ENCODE measurements around the gene SIGLEC14. TPM values are rescaled to one million over a fixed set of nuclear protein-coding genes. Genes with fewer than 3 reads are reported as not detected.

The SIGLEC14 gene
- total and polyA plus RNA-seq, 2 donors (not counting 1 experiment from before 2014, with no cell fraction given): not detected

- peak overlapping the region; percentile 61 for H3K9ac ChIP-seq (ENCODE audit: insufficient read depth, low read length)
- peak overlapping the region; percentile 77 for H2AFZ ChIP-seq (ENCODE audit: low read length)
- peak overlapping the region; percentile 75 for H3K27ac ChIP-seq (ENCODE audit: insufficient read depth, low read length)
- peaks cover 16% of the 10 kb centered on the region for H3K4me1 ChIP-seq (ENCODE audit: control insufficient read depth, extremely low read depth, insufficient read depth, low read length)
- peak overlapping the region; percentile 47 to 98 (median 72) for H3K4me3 ChIP-seq (replicated peaks in 1 of 4; ENCODE audit: control extremely low read depth in 1 of 4, insufficient read depth in 1 of 4, low read depth in 3 of 4, low read length in 4 of 4)
- H4K20me1 ChIP-seq (ENCODE audit: control insufficient read depth, extremely low read depth, insufficient read depth, low read length): no peaks in the 10 kb centered on the region
- H3K79me2 ChIP-seq (ENCODE audit: control insufficient read depth, insufficient read depth, low read length): peaks cover 40% of the 10 kb centered on the region
- no peaks in the 10 kb centered on the region for H3K27me3 ChIP-seq (ENCODE audit: control insufficient read depth, insufficient read depth, low read length)
- TF ChIP-seq CTCF (conservative IDR thresholded peaks at IDR 0.05 in 1 of 2, IDR thresholded peaks at IDR 0.05 in 1 of 2; ENCODE audit: low read depth in 1 of 2, low read length in 2 of 2): no peak
- TF ChIP-seq EZH2 (IDR thresholded peaks at IDR 0.05; ENCODE audit: low read length, missing control alignments): no peak
- H3K36me3 ChIP-seq (ENCODE audit: control insufficient read depth, insufficient read depth, low read length): peaks cover under 1% of the 10 kb centered on the region
- peak overlapping the region; percentile 95 for H3K4me2 ChIP-seq (ENCODE audit: extremely low read depth, insufficient read depth, low read length)
- DNase-seq (ENCODE audit: low read depth in 2 of 2): peak; percentile 60 to 70
- H3K9me3 ChIP-seq (ENCODE audit: control insufficient read depth, insufficient read depth, low read depth, low read length): no peaks in the 10 kb centered on the region
These were observed 41.4 kb upstream of the SIGLEC14 start for GRCh38 chr19:51687791-51688670.

- Histone ChIP-seq H3K4me2 (ENCODE audit: extremely low read depth, insufficient read depth, low read length) (no peak overlapping the region), H3K79me2 (ENCODE audit: control insufficient read depth, insufficient read depth, low read length) (peaks cover 21% of the 10 kb centered on the region), H3K9ac (ENCODE audit: insufficient read depth, low read length) (no peak overlapping the region), H3K9me3 (ENCODE audit: control insufficient read depth, insufficient read depth, low read depth, low read length) (no peaks in the 10 kb centered on the region), H3K27me3 (ENCODE audit: control insufficient read depth, insufficient read depth, low read length) (no peaks in the 10 kb centered on the region), H3K27ac (ENCODE audit: insufficient read depth, low read length) (no peak overlapping the region), H2AFZ (ENCODE audit: low read length) (no peak overlapping the region), H4K20me1 (ENCODE audit: control insufficient read depth, extremely low read depth, insufficient read depth, low read length) (no peaks in the 10 kb centered on the region), H3K4me3 (replicated peaks in 1 of 4; ENCODE audit: control extremely low read depth in 1 of 4, insufficient read depth in 1 of 4, low read depth in 3 of 4, low read length in 4 of 4) (no peak overlapping the region), H3K4me1 (ENCODE audit: control insufficient read depth, extremely low read depth, insufficient read depth, low read length) (peaks cover 11% of the 10 kb centered on the region), H3K36me3 (ENCODE audit: control insufficient read depth, insufficient read depth, low read length) (no peaks in the 10 kb centered on the region)
- DNase-seq (ENCODE audit: low read depth in 2 of 2): no peak
- TF ChIP-seq EZH2 (IDR thresholded peaks at IDR 0.05; ENCODE audit: low read length, missing control alignments): no peak
- TF ChIP-seq CTCF (conservative IDR thresholded peaks at IDR 0.05 in 1 of 2, IDR thresholded peaks at IDR 0.05 in 1 of 2; ENCODE audit: low read depth in 1 of 2, low read length in 2 of 2): no peak
These were observed 39.5 kb upstream of the SIGLEC14 start for GRCh38 chr19:51686171-51686570.

- Histone ChIP-seq H3K4me3 (replicated peaks in 1 of 4; ENCODE audit: control extremely low read depth in 1 of 4, insufficient read depth in 1 of 4, low read depth in 3 of 4, low read length in 4 of 4) (no peak overlapping the region), H3K79me2 (ENCODE audit: control insufficient read depth, insufficient read depth, low read length) (no peaks in the 10 kb centered on the region), H4K20me1 (ENCODE audit: control insufficient read depth, extremely low read depth, insufficient read depth, low read length) (no peaks in the 10 kb centered on the region), H3K27ac (ENCODE audit: insufficient read depth, low read length) (no peak overlapping the region), H3K27me3 (ENCODE audit: control insufficient read depth, insufficient read depth, low read length) (no peaks in the 10 kb centered on the region), H3K4me1 (ENCODE audit: control insufficient read depth, extremely low read depth, insufficient read depth, low read length) (peaks cover 2% of the 10 kb centered on the region), H3K9ac (ENCODE audit: insufficient read depth, low read length) (no peak overlapping the region), H3K9me3 (ENCODE audit: control insufficient read depth, insufficient read depth, low read depth, low read length) (no peaks in the 10 kb centered on the region), H3K4me2 (ENCODE audit: extremely low read depth, insufficient read depth, low read length) (no peak overlapping the region), H3K36me3 (ENCODE audit: control insufficient read depth, insufficient read depth, low read length) (no peaks in the 10 kb centered on the region), H2AFZ (ENCODE audit: low read length) (peak overlapping the region; percentile 19)
- TF ChIP-seq EZH2 (IDR thresholded peaks at IDR 0.05; ENCODE audit: low read length, missing control alignments) (no peak), CTCF (conservative IDR thresholded peaks at IDR 0.05 in 1 of 2, IDR thresholded peaks at IDR 0.05 in 1 of 2; ENCODE audit: low read depth in 1 of 2, low read length in 2 of 2) (no peak)
- DNase-seq (ENCODE audit: low read depth in 2 of 2): peak in 1 of 2 donors; percentile 45
These were observed 34.8 kb upstream of the SIGLEC14 start for GRCh38 chr19:51681286-51681941.
